Measurements from ENCODE around the gene CLTC. TPM values are rescaled to one million over a fixed set of nuclear protein-coding genes. Genes with fewer than 3 reads are reported as not detected.

Gene CLTC
- total and polyA plus RNA-seq, 10 of the 15 experiments (the other 5 are each of a cell fraction or from before 2014, with no cell fraction given): 77.5 to 188 (median 129) TPM

- TF ChIP-seq ZBTB11 (CRISPR knock-in tag; IDR thresholded peaks at IDR 0.05) (no peak), DPF2 (IDR thresholded peaks at IDR 0.05) (peak; percentile 41; the same call in 1 of the 2 replicates), CHD1 (IDR thresholded peaks at IDR 0.05; ENCODE audit: low read depth, low read length) (no peak), SUPT20H (IDR thresholded peaks at IDR 0.05; ENCODE audit: borderline replicate concordance, control insufficient read depth, low read depth, low read length) (no peak), ETV6 (conservative IDR thresholded peaks at IDR 0.05 in 1 of 2, IDR thresholded peaks at IDR 0.05 in 1 of 2; ENCODE audit: borderline replicate concordance in 1 of 2, low read depth in 1 of 2) (peak in 1 of 2 experiments; percentile 58; a peak in 1 of 4 replicates), SKIL (IDR thresholded peaks at IDR 0.05; ENCODE audit: low read depth, poor library complexity, severe bottlenecking) (no peak), ATF7 (IDR thresholded peaks at IDR 0.05; ENCODE audit: low read depth) (no peak; the same call in 1 of the 2 replicates), SPI1 (IDR thresholded peaks at IDR 0.05; ENCODE audit: borderline replicate concordance, insufficient read depth, low read depth, low read length) (no peak), ZNF274 (IDR thresholded peaks at IDR 0.05; ENCODE audit: insufficient read depth, insufficient read length) (no peak), HSF1 (IDR thresholded peaks at IDR 0.05; ENCODE audit: low read depth, low read length) (no peak), EP300 (IDR thresholded peaks at IDR 0.05; ENCODE audit: borderline replicate concordance in 1 of 2, control insufficient read depth in 1 of 2, low read depth in 2 of 2, low read length in 2 of 2) (0 out of 4 replicates have a peak, but pooled peaks of 1 of the 2 experiments have one; percentile 7), RAD51 (IDR thresholded peaks at IDR 0.05) (no peak), RBBP5 (conservative IDR thresholded peaks at IDR 0.05) (no peak), RFX5 (IDR thresholded peaks at IDR 0.05; ENCODE audit: low read depth, low read length) (no peak), PBX3 (IDR thresholded peaks at IDR 0.05; ENCODE audit: insufficient replicate concordance, low read depth, low read length) (no peak), NFIC (IDR thresholded peaks at IDR 0.05; ENCODE audit: low read depth, low read length) (peak; percentile 52; the same call in 1 of the 2 replicates), MAX (IDR thresholded peaks at IDR 0.05; ENCODE audit: low read depth, low read length) (no peak), ZZZ3 (IDR thresholded peaks at IDR 0.05; ENCODE audit: control insufficient read depth, insufficient read length, low read depth) (no peak), POU2F2 (IDR thresholded peaks at IDR 0.05; ENCODE audit: borderline replicate concordance, low read depth, low read length) (no peak), TARDBP (IDR thresholded peaks at IDR 0.05; ENCODE audit: borderline replicate concordance) (no peak), NRF1 (conservative IDR thresholded peaks at IDR 0.05; ENCODE audit: low read depth, low read length) (no peak), POLR2AphosphoS2 (IDR thresholded peaks at IDR 0.05; ENCODE audit: low read depth, low read length) (no peak)
These were observed 8.1 kb downstream of the CLTC start (continued) for GRCh38 chr17:59627770-59628171.
